Endothelial cell of umbilical vein (primary cell): ENCODE data around the gene CDH15. TPM values are rescaled to one million over a fixed set of nuclear protein-coding genes. Genes with fewer than 3 reads are reported as not detected.

ENCODE experiments used
- BruUV-seq: library from RNA; stranded (reverse); fragments of 400-500 nt; replicated peaks from 2 replicates; lab custom pipeline; 2021; lab: Mats Ljungman, UMichigan
- CTCF ChIA-PET: fragments of 300-600, 350-600 bp; sonication (Branson Sonifier 250); formaldehyde crosslinking; loops from one replicate; lab custom pipeline; 2021; ENCODE audit warnings: antibody characterized with exemption, inconsistent platforms; lab: Charles Lee
- POLR2A ChIA-PET: fragments of 300-600, 350-600 bp; sonication (Branson Sonifier 250); formaldehyde crosslinking; loops from one replicate; lab custom pipeline; 2021; ENCODE audit warnings: antibody characterized with exemption, inconsistent platforms; lab: Charles Lee
- DNase-seq: peaks from one replicate; pipeline ENCODE4 v3.0.0-alpha.2; 2011; ENCODE audit warnings: low read depth, low spot score
- FAIRE-seq: peaks from 2 replicates; lab custom pipeline; 2011; peaks lifted over from hg19 to GRCh38; lab: Jason Lieb, UNC
- H2AFZ ChIP-seq: 2 replicates; pipeline ENCODE4 v1.6.0; 2012; ENCODE audit warnings: low read depth, low read length, control low read depth, inconsistent platforms
- H3K27ac ChIP-seq: 2 replicates; pipeline ENCODE4 v1.5.1; 2011; ENCODE audit warnings: low read depth, mild to moderate bottlenecking, control low read depth, low read length, moderate library complexity; ENCODE audit not compliant: insufficient read depth
- H3K27me3 ChIP-seq, 2 experiments: 2 replicates each; pipeline versions ENCODE4 v1.6.0 to v1.6.1; 2011; ENCODE audit warnings: low read length in 2 of 2, mixed read lengths in 1 of 2; ENCODE audit not compliant: control insufficient read depth in 2 of 2, insufficient read depth in 2 of 2
- H3K36me3 ChIP-seq, 2 experiments: 2 replicates in 1 of 2; 3 replicates in 1 of 2; pipeline ENCODE4 v1.5.1; 2011; ENCODE audit warnings: low read length in 2 of 2, mild to moderate bottlenecking in 1 of 2, moderate library complexity in 1 of 2; ENCODE audit not compliant: control insufficient read depth in 2 of 2, insufficient read depth in 2 of 2; ENCODE audit errors: extremely low read depth in 1 of 2
- H3K4me1 ChIP-seq: 3 replicates; pipeline ENCODE4 v1.5.1; 2011; ENCODE audit warnings: mild to moderate bottlenecking, low read length; ENCODE audit not compliant: control insufficient read depth, insufficient read depth; ENCODE audit errors: extremely low read depth
- H3K4me2 ChIP-seq: 2 replicates; pipeline ENCODE4 v1.6.1; 2011; ENCODE audit warnings: low read length, control low read depth, mixed read lengths; ENCODE audit not compliant: insufficient read depth
- H3K4me3 ChIP-seq, 3 experiments: fragments of 200-600 bp in 1 of 3; sonication (generic), shearing (Covaris generic) in 1 of 3; replicated peaks in 1 of 3; 2 replicates each; pipeline ENCODE4 v1.5.1; 2011 to 2016; ENCODE audit warnings: control low read depth in 3 of 3, low read length in 3 of 3, mild to moderate bottlenecking in 2 of 3, inconsistent platforms in 1 of 3, low read depth in 1 of 3, moderate library complexity in 1 of 3; ENCODE audit not compliant: insufficient read depth in 1 of 3
- H3K79me2 ChIP-seq: 2 replicates; pipeline ENCODE4 v1.6.0; 2012; ENCODE audit warnings: low read length, inconsistent platforms; ENCODE audit not compliant: control insufficient read depth, insufficient read depth
- H3K9ac ChIP-seq: replicated peaks from 2 replicates; pipeline ENCODE3; 2011; ENCODE audit warnings: low read length, control low read depth; ENCODE audit not compliant: insufficient read depth; ENCODE audit errors: extremely low read depth
- H3K9me1 ChIP-seq: replicated peaks from 3 replicates; pipeline ENCODE4 v1.6.0; 2011; ENCODE audit warnings: mild to moderate bottlenecking, low read length; ENCODE audit not compliant: control insufficient read depth, insufficient read depth; ENCODE audit errors: extremely low read depth
- H3K9me3 ChIP-seq: replicated peaks from 2 replicates; pipeline ENCODE4 v1.5.1; 2012; ENCODE audit warnings: low read length, inconsistent platforms; ENCODE audit not compliant: control insufficient read depth, insufficient read depth
- H4K20me1 ChIP-seq: replicated peaks from 2 replicates; pipeline ENCODE3; 2011; ENCODE audit warnings: mild to moderate bottlenecking, low read length; ENCODE audit not compliant: control insufficient read depth, insufficient read depth; ENCODE audit errors: extremely low read depth
- CTCF ChIP-seq, 2 donors: IDR thresholded peaks; 1 replicate in 1 of 2; 2 replicates in 1 of 2; pipeline ENCODE4 v1.5.1; 2011; ENCODE audit warnings: low read length in 2 of 2, mild to moderate bottlenecking in 2 of 2, moderate library complexity in 2 of 2, control low read depth in 1 of 2, inconsistent platforms in 1 of 2, low read depth in 1 of 2; ENCODE audit not compliant: insufficient read depth in 1 of 2; ENCODE audit errors: extremely low read depth in 1 of 2
- EZH2 ChIP-seq: IDR thresholded peaks from 2 replicates; pipeline ENCODE4 v1.6.1; 2012; ENCODE audit warnings: borderline replicate concordance, low read depth, mild to moderate bottlenecking, moderate library complexity, low read length, inconsistent platforms; ENCODE audit not compliant: severe bottlenecking
- FOS ChIP-seq: IDR thresholded peaks from 2 replicates; pipeline ENCODE4 v1.6.1; 2011; ENCODE audit warnings: mild to moderate bottlenecking, low read length, moderate library complexity, borderline replicate concordance; ENCODE audit not compliant: insufficient read depth
- GATA2 ChIP-seq: IDR thresholded peaks from 2 replicates; pipeline ENCODE4 v1.7.0; 2011; ENCODE audit warnings: low read depth, mild to moderate bottlenecking, moderate library complexity, mixed read lengths, low read length; ENCODE audit not compliant: insufficient read length, insufficient read depth
- JUN ChIP-seq: IDR thresholded peaks from 2 replicates; pipeline ENCODE4 v1.6.1; 2011; ENCODE audit warnings: borderline replicate concordance, low read depth; ENCODE audit not compliant: insufficient read length, insufficient read depth
- MAX ChIP-seq: IDR thresholded peaks from 2 replicates; pipeline ENCODE4 v1.6.1; 2011; ENCODE audit not compliant: insufficient read depth, insufficient read length
- MYC ChIP-seq: IDR thresholded peaks from one replicate; pipeline ENCODE4 v1.6.1; 2011; ENCODE audit warnings: mild to moderate bottlenecking, low read depth, low read length
- POLR2A ChIP-seq: IDR thresholded peaks from 2 replicates; pipeline ENCODE4 v1.6.1; 2012; ENCODE audit warnings: low read depth, mild to moderate bottlenecking, control low read depth, low read length
- POLR2AphosphoS5 ChIP-seq: IDR thresholded peaks from 2 replicates; pipeline ENCODE4 v1.6.1; 2012; ENCODE audit warnings: low read depth, mild to moderate bottlenecking, control low read depth, low read length, moderate library complexity; ENCODE audit not compliant: insufficient read depth
- dilution Hi-C: fragments of 300-500 bp; cut with MboI; formaldehyde crosslinking; loops from one replicate; pipeline ENCODE4 v1.15.0; 2019; ENCODE audit warnings: low sequenced_read_pairs; ENCODE audit not compliant: extremely low pct_ligation_motif_present
- intact Hi-C: fragments of 100-400 bp; cut with micrococcal nuclease; formaldehyde crosslinking; loops from one replicate; pipeline ENCODE4 v1.10.0; 2022
- polyA plus RNA-seq, 4 experiments: library from polyadenylated mRNA; depleted of rRNA in 3 of 4; stranded (reverse) in 3 of 4; unstranded in 1 of 4; fragments of >200 nt; gene quantifications; 2 replicates each; pipeline versions ENCODE4 v1.2.1 to v1.2.3, GENCODE V29; 2011 to 2012; ENCODE audit warnings: missing spikeins in 1 of 4
- total RNA-seq: library from RNA; stranded (reverse); gene quantifications from 2 replicates; pipeline ENCODE4 v1.2.3, GENCODE V29; 2021

The CDH15 gene
- total and polyA plus RNA-seq, 2 donors (not counting 3 experiments of a cell fraction or from before 2014, with no cell fraction given) = 0.44 TPM; not detected in 1

- no peaks in the 10 kb centered on the region for H3K27me3 ChIP-seq
- TF ChIP-seq JUN = no peak
- no peak for TF ChIP-seq CTCF (IDR thresholded peaks at IDR 0.05; ENCODE audit: extremely low read depth in 1 of 2, insufficient read depth in 1 of 2, low read depth in 1 of 2, low read length in 2 of 2)
- no peak for TF ChIP-seq EZH2
- no peak for TF ChIP-seq FOS
- TF ChIP-seq POLR2A = no peak
- TF ChIP-seq MAX = no peak
- no peak for TF ChIP-seq MYC
- no peak for TF ChIP-seq GATA2
- TF ChIP-seq POLR2AphosphoS5 = no peak
- intact Hi-C loops = no loop called here
- DNase-seq (no peak), FAIRE-seq (no peak)
- no peaks in the 10 kb centered on the region for H3K79me2 ChIP-seq
- dilution Hi-C loops = no loop called here
- no peaks in the 10 kb centered on the region for H3K36me3 ChIP-seq
- H3K9me3 ChIP-seq = no peaks in the 10 kb centered on the region
- H3K4me2 ChIP-seq = no peak overlapping the region
- H3K4me3 ChIP-seq = no peak overlapping the region
- ChIA-PET POLR2A (no interaction called here), CTCF (no interaction called here)
- H3K4me1 ChIP-seq = no peaks in the 10 kb centered on the region
- no peaks in the 10 kb centered on the region for H3K9me1 ChIP-seq
- H3K27ac ChIP-seq = no peak overlapping the region
- no peak overlapping the region for H2AFZ ChIP-seq
- no peak overlapping the region for H3K9ac ChIP-seq
- no TSS peak for BruUV-seq
- no peaks in the 10 kb centered on the region for H4K20me1 ChIP-seq
These were observed 13.8 kb upstream of the CDH15 start for GRCh38 chr16:89157778-89158177.
